Mesodermal cell (in vitro differentiated cells): ENCODE results near the gene PCNX2.

ENCODE experiments used
- H3K27ac ChIP-seq: 2 replicates; pipeline ENCODE4 v1.7.0; 2013; ENCODE audit warnings: mild to moderate bottlenecking, low read depth, low read length, moderate library complexity; ENCODE audit not compliant: severe bottlenecking
- H3K36me3 ChIP-seq: 2 replicates; pipeline ENCODE4 v1.7.1; 2013; ENCODE audit warnings: mild to moderate bottlenecking, low read length, moderate library complexity; ENCODE audit not compliant: control insufficient read depth, insufficient read depth
- H3K4me1 ChIP-seq: one replicate; pipeline ENCODE4 v1.7.1; 2013; ENCODE audit warnings: mild to moderate bottlenecking, low read length; ENCODE audit not compliant: insufficient read depth, control insufficient read depth, poor library complexity, severe bottlenecking
- H3K4me3 ChIP-seq: 2 replicates; pipeline ENCODE4 v1.7.0; 2013; ENCODE audit warnings: low read length, control low read depth, mild to moderate bottlenecking; ENCODE audit not compliant: insufficient read depth, poor library complexity, severe bottlenecking; ENCODE audit errors: extremely low read depth
- H3K9me3 ChIP-seq: 2 replicates; pipeline ENCODE4 v1.7.1; 2013; ENCODE audit warnings: mild to moderate bottlenecking, low read length, moderate library complexity; ENCODE audit not compliant: control insufficient read depth
- WGBS, 2 experiments: methylation state at CpG; one replicate each; pipeline ENCODE4 v1.1.5; 2013; ENCODE audit warnings: missing lambda C conversion rate in 2 of 2; ENCODE audit not compliant: insufficient coverage in 2 of 2; 5-methylcytosine and 5-hydroxymethylcytosine counted together

PCNX2 gene

DNA sequence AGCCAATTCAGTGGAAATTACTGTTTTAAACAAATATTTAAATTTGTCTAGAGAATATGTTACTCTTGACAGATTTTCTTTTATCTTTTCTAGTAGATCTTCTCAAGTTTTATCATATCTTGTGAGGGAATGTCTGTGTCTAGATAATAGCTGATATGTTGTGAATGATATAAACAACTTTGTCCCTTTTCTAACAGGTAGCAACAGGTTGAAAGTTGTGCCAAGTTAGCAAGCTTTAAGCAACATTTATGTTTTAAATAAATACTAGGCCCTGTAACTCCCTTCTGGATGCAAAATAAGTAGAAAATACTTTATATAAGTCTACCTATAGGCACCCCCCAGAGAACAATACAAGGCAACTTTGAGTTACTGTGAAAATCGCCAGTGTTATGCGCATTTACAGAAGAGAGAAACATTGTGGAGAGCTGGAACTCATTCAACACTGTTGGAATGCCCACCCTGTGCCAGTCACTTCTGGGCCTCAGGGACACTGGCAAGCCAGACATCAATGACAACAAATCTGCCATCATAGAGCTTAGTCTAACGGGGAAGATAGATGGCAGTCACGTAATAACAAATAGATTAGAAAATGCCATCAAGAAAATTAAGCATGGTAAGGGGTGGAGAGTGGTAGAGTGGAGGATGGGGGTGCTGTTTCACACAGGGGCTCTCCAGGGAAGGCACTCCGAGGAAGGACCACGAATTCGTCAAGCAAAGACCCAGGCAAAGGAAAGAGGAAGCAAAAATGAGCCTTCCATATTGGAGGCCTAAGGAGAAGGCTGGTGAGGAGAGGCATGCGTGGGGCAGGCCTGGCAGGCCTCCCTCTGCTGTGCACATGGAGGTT is 36.4 kb upstream of the PCNX2 start:
- no peaks in the 10 kb centered on the region for H3K9me3 ChIP-seq
- H3K27ac ChIP-seq: no peak overlapping the region
- H3K36me3 ChIP-seq: no peaks in the 10 kb centered on the region
- H3K4me1 ChIP-seq: no peaks in the 10 kb centered on the region
- WGBS, 2 experiments: 78 to 92% methylated on average over 5 to 8 of the region's 8 CpGs
- H3K4me3 ChIP-seq: no peak overlapping the region

DNA sequence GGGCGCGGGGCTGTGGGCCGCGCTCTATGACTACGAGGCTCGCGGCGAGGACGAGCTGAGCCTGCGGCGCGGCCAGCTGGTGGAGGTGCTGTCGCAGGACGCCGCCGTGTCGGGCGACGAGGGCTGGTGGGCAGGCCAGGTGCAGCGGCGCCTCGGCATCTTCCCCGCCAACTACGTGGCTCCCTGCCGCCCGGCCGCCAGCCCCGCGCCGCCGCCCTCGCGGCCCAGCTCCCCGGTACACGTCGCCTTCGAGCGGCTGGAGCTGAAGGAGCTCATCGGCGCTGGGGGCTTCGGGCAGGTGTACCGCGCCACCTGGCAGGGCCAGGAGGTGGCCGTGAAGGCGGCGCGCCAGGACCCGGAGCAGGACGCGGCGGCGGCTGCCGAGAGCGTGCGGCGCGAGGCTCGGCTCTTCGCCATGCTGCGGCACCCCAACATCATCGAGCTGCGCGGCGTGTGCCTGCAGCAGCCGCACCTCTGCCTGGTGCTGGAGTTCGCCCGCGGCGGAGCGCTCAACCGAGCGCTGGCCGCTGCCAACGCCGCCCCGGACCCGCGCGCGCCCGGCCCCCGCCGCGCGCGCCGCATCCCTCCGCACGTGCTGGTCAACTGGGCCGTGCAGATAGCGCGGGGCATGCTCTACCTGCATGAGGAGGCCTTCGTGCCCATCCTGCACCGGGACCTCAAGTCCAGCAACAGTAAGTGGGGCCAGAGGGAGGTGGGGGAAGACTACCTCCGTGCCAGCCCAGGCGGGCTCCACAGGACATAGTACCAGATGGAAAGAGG is 32.8 kb upstream of the PCNX2 start:
- Histone ChIP-seq H3K4me3 (peak overlapping the region; percentile 51), H3K4me1 (no peaks in the 10 kb centered on the region), H3K36me3 (no peaks in the 10 kb centered on the region), H3K27ac (no peak overlapping the region), H3K9me3 (no peaks in the 10 kb centered on the region)
- WGBS, 2 experiments: 1% methylated on average over 77 to 85 of the region's 96 CpGs

- Histone ChIP-seq H3K27ac (no peak within 1 kb of the TSS), H3K36me3 (no peaks in the 10 kb centered on the region), H3K4me1 (no peaks in the 10 kb centered on the region), H3K9me3 (no peaks in the 10 kb centered on the region), H3K4me3 (peak within 1 kb of the TSS; percentile 51)
- 0 to 1% methylated on average over 30 to 59 of the region's 68 CpGs for WGBS, 2 experiments
These were observed 32.2 kb upstream of the PCNX2 start, which contains the start of gene MAP3K21 for GRCh38 chr1:233327651-233328141. TSS of gene MAP3K21 (plus strand) at chr1:233327724. CDS start at chr1:233328029, 305 bp downstream.

DNA sequence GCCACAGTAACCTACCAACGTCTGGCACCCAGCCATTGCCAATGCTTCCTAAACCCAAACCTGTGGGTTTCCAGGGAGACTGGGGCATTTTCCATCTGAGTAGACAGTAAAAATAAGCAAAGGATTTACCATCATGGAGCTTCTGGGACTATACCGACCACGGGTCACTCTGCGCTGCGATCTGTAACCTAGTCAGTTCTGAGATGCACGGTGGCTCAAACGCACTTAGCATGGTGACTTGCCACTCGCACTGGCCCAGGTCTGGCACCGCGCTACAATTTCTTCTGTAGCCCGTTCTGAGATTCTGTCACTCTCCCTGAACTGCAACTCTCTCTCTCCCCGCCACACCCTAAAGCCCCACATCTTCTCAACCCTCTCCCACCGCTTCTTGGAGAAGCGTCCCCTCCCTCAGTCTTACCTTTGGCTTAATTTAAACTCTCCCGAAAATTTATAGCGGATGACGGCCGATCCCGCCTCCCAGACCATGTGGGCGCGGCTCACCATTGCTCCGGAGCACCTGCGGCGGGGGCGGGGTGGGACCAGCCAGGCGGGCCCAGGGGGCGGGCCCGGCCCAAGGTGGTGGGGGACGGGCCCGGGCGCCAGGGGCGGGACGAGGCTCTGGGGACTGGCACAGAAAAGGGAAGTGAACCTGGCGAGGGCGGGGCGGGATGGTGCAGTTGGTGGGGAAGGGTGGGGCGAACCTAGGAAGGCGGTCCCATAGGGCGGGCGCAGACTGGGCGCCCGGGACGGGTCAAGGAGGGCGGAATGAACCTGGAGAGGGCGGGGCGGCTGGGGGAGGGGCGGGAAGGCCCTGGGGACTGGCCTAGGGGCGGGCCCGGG is 31.5 kb upstream of the PCNX2 start:
- Histone ChIP-seq H3K27ac (no peak overlapping the region), H3K4me3 (peak overlapping the region; percentile 31), H3K36me3 (no peaks in the 10 kb centered on the region), H3K9me3 (no peaks in the 10 kb centered on the region), H3K4me1 (no peaks in the 10 kb centered on the region)
- WGBS, 2 experiments: 5% methylated on average over 21 to 23 of the region's 49 CpGs

GRCh38 chr1:233326319-233326718 is 30.8 kb upstream of the PCNX2 start:
- Histone ChIP-seq H3K9me3 (no peaks in the 10 kb centered on the region), H3K4me3 (no peak overlapping the region), H3K4me1 (no peaks in the 10 kb centered on the region), H3K27ac (no peak overlapping the region), H3K36me3 (no peaks in the 10 kb centered on the region)

DNA sequence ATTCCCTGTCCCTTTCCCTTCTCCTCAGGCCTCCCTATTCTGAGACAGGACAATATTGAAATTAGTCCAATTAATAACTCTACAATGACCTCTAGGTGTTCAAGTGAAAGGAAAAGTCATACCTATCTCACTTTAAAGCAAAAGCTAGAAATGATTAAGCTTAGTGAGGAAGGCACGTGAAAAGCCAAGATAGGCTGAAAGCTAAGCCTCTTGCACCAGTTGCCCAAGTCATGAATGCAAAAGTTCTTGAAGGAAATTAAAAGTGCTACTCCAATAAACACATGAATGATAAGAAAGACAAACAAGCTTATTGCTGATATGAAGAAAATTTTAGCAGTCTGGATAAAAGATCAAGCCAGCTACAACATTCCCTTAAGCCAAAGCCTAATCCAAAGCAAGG is 28.2 kb upstream of the PCNX2 start:
- no peak overlapping the region for H3K4me3 ChIP-seq
- no peaks in the 10 kb centered on the region for H3K36me3 ChIP-seq
- H3K9me3 ChIP-seq: no peaks in the 10 kb centered on the region
- no peak overlapping the region for H3K27ac ChIP-seq
- no peaks in the 10 kb centered on the region for H3K4me1 ChIP-seq
- no CpG with 5 or more reads among the region's 1 CpG for WGBS, 2 experiments

DNA sequence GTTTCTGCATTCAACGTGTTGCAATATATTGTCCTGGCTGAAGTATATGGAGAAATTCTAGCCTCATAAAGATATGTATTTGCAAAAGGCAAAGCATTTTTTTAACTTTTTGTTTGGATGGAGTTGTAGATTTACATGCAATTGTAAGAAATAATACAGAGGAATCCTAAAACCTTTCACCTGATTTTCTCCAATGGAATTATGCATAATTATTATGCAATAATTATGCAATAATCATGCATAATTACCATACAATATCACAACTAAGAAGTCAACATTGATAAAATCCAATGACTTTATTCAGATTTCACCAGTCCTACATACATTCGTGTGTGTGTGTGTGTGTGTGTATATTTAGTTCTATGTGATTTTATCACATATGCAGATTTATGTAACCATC is 24.5 kb upstream of the PCNX2 start:
- Histone ChIP-seq H3K4me1 (no peaks in the 10 kb centered on the region), H3K9me3 (no peaks in the 10 kb centered on the region), H3K4me3 (no peak overlapping the region), H3K36me3 (no peaks in the 10 kb centered on the region), H3K27ac (no peak overlapping the region)
- WGBS, 2 experiments: 86% methylated on average over 1 of the region's 2 CpGs

DNA sequence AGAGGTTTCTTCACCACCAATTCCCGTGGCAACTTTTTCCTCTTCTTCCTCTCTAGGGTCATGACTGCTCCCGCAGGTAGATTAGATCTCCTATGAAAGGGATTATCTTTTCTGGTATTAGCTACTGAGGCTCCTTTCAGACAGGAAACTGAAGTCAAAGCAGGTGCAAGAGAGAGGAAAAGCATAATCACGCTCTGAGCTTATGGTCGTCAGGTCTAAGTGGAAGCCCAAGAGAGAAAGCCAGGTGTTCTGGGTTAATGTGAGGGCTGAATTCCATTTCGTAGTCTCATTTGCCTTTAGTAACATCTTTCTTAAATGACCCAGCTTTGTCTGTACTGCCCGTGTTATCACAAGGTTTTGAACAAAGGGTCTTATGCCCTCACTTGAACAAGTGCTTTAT is 23.7 kb upstream of the PCNX2 start:
- H3K27ac ChIP-seq: no peak overlapping the region
- H3K4me1 ChIP-seq: no peaks in the 10 kb centered on the region
- H3K4me3 ChIP-seq: no peak overlapping the region
- H3K9me3 ChIP-seq: no peaks in the 10 kb centered on the region
- no peaks in the 10 kb centered on the region for H3K36me3 ChIP-seq
- 66 to 83% methylated on average over 1 to 5 of the region's 6 CpGs for WGBS, 2 experiments

- Histone ChIP-seq H3K27ac (no peak overlapping the region), H3K4me3 (no peak overlapping the region), H3K4me1 (no peaks in the 10 kb centered on the region), H3K9me3 (no peaks in the 10 kb centered on the region), H3K36me3 (no peaks in the 10 kb centered on the region)
- 77 to 80% methylated on average over 1 of the region's 1 CpG for WGBS, 2 experiments
These were observed 20.9 kb upstream of the PCNX2 start for GRCh38 chr1:233316473-233316872.

GRCh38 chr1:233315718-233316301 is 20.3 kb upstream of the PCNX2 start:
- no peak overlapping the region for H3K27ac ChIP-seq
- H3K4me3 ChIP-seq: no peak overlapping the region
- H3K4me1 ChIP-seq: no peaks in the 10 kb centered on the region
- H3K9me3 ChIP-seq: no peaks in the 10 kb centered on the region
- H3K36me3 ChIP-seq: no peaks in the 10 kb centered on the region
- no CpG with 5 or more reads among the region's 1 CpG for WGBS, 2 experiments
